NCI-H2081 (cell line): Measurements from ENCODE around the gene LRRC3B.
"Not testable (repeated sequence)": the region's sequence is repeated elsewhere in the genome, so short reads cannot be mapped to it uniquely, and the experiment has no call there.

Experiments
- DNase-seq, 2 experiments: peaks; one replicate each; lab custom pipeline; 2025; lab: John Stamatoyannopoulos, UW

LRRC3B gene, protein sequence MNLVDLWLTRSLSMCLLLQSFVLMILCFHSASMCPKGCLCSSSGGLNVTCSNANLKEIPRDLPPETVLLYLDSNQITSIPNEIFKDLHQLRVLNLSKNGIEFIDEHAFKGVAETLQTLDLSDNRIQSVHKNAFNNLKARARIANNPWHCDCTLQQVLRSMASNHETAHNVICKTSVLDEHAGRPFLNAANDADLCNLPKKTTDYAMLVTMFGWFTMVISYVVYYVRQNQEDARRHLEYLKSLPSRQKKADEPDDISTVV

DNA sequence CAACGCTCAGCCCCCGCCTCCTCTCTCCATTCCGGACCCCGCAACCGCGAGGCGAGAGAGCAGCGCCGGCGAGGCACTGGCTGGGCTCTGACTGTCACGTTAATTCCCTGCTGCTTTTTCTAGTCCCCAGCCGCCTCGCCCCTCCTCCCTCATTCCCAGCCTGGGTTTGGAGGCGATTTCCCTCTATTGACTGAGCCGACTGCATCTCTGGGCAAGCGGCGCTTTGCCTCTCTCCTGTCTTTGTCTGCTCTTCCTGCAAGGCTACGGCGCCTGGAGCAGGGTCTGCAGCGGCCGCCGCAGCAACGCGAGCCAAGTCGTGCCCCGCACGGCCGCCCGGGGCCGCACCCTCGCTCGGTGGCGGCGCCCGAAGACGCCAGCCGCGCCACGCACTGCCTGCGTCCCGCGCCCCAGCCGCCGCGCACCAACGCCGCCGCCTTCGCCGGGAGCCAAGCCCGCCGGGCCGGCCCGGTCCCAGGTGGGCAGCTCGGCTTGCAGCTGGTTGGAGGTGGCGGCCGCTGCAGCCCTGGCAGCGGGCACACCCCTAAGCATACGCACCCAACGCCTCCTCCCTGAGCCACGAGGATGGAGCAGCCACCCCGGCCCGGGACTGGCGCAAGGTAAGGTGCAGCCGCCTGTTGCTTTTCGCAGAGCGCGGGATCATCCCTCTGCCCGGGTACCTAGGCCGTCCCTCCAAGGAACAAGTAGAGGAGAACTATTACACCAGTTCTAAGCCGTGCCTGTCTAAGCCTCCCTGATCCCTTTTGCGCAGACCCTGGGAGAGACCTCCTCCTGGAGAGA, at the start of gene LRRC3B:
Gene LRRC3B, plus strand, starts transcription at position 152 of the 798 bp plus-strand sequence. CDS start 86,901 bp downstream, outside the sequence.
- DNase-seq, result peak in 1 of 2 experiments; percentile 5

DNA sequence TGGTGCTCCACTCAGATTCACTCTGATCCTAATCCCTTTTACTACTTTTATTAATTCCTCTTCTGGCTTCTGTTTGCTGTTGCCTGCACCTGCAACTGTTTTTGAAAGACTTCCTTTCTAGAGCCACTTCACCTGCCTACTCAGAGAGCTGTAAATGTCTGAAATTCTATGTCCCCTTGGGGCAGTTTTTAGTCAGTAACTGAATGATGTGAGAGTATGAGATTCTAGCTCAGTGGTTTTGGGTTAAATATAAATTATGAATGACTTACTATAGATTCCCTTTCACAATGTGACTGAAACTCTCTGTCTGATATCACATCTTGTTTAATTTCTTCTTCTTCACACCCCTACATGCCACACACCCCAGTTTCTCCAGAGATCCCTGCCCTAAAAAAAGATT, 47.8 kb upstream of the LRRC3B start:
- DNase-seq, result no peak

DNA sequence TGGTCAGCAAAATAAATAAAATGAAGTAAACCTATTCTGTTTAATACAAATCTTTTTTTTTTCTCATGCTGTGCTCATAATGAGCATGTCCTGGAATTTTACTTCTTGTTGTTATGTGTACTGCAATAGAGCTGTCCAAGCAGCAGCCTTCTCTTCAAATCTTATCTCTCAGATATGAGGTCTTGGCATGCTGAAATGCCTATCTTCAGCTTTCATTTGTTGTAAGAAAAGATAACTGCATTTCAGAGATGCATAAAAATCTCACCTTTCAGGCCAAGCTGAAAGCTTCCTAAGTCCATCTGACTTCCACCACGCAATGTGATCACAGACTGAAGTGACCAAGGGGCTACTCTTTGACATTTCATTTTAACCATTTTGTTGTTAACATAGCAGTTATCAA, 43.5 kb upstream of the LRRC3B start:
- DNase-seq, result no peak

DNA sequence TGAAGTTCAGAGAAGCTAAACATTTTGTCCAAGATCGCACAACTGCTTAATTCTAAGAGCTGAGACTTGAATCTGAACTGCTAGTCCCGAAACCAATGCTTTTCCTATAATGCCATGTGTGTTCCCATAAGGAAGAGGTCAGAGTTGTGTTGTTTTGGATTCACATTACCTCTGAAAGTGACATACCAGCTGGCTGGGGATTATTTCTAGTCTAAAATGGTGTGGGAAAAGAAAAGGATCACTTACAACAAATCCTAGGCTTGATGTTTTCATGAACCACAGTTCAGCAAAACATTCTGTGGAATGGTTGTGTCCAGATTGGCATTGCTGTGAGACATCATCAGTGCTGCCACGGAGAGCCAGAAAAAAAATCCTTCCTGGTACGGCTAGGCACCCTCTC, 35.0 kb upstream of the LRRC3B start:
- no peak for DNase-seq

DNA sequence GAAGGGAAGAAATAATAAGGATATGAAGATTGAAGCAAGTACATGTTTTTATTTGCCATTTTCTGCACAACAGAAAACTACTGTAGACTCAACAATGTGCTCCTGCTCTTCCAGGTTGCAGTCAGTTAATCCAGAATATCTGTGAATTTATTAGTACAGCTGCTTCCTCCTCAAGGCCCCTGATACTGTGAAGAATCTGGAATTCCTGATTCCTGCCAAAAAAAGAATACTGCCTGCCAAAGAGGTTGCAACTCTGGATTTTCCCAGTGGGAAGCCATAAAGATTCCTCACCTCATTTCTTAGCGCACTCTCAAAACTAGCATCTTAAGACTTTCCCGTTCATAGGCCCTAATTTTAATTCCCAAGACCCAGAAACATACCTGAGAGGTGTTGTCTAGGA, 33.6 kb upstream of the LRRC3B start:
- no peak for DNase-seq

DNA sequence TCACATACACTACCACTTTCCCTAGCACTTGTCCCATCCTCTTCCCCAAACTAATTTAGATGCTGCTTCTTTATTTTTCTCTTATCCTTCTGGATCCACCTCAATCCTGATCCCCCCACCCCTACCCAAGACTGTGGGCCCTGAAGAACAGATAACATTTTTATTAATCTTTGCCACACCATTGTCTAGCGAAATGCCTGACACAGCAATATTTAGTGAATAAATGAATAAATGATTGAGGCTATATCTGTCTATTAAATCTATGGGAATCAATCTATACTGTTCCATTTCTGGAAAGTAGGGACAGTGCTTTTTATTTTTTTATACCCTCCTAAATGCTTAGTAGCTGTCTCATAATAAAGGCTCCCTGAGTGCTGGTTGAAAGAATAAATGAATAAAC, 32.9 kb upstream of the LRRC3B start:
- no peak for DNase-seq

DNA sequence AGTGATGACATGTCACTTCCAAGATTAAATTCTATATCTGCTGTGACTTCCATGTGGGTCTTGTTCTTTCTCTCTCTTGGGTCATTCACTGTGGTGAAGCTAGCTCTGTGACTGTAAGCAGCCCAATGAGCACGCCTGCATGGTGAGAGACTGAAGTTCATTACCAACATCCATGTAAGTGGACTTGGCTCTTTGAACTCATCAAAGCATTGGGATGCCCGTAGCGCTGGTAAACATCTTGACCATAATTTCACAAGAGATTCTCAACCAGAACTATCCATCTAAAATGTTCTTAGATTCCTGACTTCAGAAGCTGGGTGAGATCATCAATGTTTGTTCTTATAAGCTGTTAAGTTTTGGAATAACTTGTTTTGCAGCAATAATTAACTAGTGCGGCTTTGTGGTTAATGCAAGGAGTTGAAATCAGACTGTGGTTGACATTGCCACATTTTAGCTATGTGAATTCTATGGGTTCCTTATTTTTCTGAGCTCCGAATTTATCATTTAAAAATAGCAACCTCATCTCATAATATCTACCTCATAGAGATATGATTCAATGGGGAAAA, 31.6 kb upstream of the LRRC3B start:
- no peak for DNase-seq

DNA sequence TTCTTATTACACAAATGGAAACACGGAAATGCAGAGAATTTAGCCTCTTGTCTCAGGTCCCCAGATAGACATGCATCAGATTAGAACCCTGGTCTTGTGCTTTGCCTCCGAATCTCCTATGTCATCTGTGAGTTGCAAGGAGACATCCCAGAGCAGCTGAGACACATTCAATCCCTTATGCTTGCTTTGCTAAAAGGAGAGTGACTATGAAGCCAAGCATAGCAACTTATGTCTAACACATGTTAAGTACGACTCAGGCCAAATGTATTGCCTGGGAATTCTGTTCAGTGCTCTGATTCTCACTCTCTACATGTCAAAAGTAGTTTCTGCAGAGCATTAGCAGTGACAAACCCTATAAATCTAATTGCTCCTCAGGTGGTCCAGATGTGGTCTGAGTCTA, 30.6 kb upstream of the LRRC3B start:
- DNase-seq, result no peak

DNA sequence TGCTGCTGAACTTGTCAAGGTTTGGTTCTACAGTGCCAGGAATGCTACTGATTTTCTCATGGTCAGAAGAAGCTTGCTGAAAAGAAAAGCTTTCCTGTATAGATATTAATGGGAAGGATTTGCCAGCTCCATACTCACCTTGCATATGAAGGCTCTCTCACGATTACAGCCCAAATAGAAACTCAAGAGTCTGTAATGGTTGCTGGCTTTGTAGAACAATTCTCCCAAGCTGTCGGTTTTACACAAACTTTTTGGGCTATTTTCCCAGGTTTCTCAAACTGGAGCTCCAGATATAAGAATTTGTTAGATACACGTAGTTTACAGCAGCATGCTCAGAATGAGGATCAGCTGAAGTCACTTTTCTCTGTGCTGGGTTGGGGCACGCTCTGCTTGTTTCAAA, 30.1 kb upstream of the LRRC3B start:
- DNase-seq, result no peak

DNA sequence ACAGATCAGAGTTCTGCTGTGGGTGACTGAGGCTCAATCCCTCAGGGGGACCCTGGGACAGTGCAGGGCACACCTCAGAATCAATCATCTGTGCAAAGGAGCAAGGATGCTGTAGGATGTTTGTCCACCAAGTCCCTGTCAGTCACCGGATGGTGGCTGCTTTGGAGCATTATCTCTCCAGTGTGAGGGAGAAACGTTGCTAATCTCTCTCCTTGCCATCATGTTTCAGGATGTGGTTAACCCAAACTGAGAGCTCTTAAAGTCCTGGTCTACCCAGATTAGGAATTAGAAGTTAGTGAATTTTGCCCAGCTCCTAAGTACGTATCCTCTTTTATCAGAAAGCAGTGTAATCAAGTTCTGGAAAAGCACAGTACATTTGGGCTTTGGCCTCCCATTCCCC, 26.2 kb upstream of the LRRC3B start:
- DNase-seq, result no peak

DNA sequence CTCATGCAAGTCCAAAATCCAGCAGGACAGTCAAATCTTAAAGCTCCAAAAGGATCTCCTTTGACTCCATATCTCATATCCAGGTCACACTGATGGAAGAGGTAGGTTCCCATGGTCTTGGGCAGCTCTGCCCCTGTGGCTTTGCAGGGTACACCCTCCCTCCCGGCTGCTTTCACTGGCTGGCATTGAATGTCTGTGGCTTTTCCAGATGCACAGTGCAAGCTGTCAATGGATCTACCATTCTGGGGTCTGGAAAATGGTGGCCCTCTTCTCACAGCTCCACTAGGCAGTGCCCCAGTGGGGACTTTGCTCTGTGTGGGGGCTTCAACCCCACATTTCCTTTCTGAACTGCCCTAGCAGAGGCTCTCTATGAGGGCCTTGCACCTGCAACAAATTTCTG, 19.3 kb upstream of the LRRC3B start:
- DNase-seq, result not testable (repeated sequence)

DNA sequence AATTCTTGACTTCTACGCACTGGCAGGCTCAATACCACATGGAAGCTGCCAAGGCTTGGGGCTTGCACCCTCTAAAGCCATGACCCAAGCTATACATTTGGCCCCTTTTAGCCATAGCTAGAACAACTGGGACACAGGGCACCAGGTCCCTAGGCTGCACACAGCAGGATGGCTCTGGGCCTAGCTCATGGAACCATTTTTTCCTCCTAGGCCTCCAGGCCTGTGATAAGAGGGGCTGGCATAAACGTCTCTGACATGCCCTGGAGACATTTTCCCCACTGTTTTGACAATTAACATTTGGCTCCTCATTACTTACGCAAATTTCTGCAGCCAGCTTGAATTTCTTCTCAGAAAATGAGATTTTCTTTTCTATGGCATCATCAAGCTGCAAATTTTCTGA, 18.8 kb upstream of the LRRC3B start:
- DNase-seq, result not testable (repeated sequence)

DNA sequence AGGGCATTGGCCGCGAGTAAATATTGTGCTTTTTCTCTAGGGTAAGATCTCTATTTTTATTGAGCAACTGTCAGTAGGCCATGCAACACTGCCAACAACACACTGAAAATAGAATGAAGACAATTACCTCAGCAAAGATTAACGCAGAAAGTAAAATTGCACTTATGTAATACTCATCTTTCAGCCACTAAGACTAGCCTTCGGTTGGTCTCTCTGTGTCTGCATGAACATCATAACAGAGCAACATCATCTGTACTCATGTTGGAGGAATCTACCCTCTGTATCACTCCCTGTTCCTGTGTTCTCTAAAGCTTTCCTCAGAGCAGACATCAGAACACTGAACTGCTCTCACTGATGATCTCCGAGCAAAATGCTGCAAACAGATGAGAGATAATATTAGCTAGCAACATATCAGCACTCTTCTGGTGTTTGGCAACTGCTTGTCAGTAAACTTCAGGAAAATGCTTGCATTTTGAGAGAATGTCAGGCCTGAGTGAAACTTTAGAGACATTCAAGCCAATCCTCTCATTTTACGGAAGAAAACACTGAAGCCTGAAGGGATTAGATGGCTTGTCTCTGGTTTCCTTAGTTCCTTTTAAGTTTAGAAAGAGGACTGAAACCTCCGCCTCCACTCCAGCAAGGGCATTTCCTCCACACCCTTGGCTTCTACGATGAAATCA, 8.4 kb upstream of the LRRC3B start:
- no peak for DNase-seq

DNA sequence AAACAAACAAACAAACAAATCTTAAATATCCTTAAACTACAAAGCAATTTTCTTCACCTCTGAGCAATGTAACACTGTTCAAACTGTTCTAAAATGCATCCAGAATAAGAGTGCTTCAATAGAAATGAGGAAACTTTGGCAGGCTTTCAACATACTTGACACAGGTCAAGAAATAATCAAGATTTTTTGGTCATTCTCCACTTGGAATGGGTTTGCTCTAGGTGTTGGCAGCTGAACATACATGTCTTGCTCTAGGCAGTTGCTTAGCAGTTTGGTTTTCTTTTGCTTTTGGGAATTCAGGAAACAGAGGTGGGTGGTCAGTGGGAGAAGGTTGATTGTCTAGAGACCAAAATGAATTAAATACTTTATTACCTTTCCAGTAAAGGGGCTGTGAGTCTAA, 1.4 kb upstream of the LRRC3B start:
- no peak for DNase-seq

DNA sequence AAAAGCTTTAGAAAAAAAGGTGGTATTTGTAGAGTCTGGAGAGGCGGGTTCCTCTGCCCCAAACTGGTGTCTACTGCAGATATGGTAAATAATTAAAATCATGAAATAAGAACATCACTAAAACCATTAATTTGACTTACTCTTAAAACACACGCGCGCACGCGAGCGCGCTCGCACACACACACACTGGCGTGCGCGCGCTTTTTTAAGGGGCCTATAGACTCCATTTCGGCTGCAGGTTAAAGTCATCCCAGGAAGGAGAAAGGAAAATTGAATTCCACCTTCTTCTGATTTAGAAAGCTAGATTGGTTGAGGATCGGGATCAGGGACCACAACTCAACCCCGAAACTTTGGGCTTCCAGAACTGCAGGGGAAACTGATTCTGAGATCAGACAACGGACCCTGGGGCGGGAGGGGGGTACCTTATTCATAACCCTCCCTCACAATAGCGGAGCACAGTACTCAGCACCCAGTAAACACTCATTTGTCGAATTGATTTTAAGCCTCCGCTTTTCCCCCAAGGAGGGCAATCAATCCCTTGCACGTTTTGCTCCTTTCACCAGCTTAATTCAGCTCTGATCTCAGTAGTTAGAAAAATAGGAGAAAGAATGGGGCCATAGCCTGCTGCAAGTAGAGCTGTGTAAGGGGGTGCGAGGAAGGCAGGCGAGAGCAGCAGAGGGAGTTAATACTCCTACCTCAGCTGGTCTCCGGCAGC, 509 bp upstream of the LRRC3B start:
- DNase-seq, result no peak

DNA sequence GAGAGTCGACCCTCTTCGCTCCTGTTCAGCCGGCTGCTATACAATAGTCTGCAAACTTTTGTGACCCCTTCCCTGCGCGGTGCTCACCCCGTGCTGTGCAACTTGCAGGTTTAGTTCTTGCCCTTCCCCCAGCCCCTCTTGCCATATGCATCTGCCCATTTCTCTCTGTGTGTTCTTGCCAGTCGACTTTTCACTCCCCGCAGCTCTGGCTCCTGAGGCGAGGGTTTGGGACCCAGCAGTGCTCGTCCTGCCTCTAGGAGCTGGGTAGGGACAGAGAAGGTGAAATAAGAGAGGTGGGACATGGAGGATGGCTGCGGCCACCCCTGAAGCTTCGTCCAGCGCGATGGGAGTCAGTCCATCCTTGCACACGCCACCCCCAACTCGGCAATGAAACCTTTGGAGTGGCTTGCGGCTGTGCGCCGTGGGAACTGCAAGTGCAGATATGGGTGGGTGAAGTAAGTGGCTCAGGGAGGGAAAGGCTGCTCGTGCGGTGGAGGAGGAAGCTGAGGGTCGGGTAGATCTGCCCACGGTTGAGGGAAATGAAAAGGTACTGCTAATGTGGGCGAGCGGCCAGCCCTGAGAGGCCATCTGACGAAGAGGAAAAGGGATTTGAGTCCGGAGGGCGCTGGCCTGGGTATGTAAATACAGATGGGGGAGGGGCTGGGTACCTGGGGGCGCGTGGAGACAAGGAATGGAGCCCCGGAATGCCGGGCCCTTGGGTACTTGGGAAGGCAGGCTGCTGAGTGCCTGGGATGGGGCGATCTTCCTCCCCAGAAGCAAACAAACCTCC, 1.0 kb downstream of the LRRC3B start:
- DNase-seq, result no peak

DNA sequence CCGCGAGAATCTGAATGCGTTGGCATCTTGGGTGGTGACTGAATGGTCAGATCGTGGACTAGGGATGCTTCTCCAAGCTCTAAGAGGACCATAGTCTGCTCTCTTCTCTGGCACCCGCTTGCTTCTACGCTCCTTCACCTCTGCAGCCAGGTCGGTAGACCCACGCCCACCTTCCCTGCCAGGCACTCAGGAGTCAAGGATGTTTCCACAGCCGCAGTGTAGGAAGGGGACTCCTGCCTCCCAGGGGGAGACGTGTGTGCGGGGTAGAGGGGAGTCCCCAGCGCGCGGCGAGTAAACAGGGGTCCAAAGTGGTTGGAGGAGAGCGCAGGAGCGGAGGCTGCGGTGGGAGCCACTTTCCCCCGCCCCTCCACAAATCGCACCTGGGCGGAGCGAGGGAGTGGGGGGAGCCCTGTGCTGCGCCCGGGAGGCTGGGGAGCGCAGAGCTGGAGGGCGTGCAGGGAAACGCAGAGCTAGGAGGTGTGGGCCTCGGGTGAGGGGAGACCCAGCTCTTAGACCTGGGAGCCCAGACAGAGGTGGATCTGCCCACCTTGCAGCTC, 1.7 kb downstream of the LRRC3B start:
- no peak for DNase-seq

DNA sequence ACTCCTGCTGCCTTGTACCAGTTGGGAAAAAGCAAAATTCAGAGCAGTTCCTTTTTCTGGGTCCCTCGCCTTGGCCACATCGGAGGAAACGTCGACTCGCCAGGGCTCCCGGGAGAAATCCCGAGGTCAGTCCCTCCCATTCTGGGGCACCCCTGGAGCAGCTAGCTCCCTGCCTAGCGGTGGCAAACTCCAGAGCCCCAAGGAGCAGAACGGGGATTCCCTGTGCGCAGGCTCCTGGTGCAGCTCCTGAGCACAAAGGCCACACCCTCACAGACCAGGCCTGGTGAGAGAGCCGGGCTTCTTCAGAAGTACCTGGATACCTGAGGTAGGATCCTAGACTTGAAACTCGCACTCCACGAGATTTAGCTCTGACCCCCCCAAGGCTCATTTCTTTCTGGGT, 2.6 kb downstream of the LRRC3B start:
- DNase-seq, result no peak

DNA sequence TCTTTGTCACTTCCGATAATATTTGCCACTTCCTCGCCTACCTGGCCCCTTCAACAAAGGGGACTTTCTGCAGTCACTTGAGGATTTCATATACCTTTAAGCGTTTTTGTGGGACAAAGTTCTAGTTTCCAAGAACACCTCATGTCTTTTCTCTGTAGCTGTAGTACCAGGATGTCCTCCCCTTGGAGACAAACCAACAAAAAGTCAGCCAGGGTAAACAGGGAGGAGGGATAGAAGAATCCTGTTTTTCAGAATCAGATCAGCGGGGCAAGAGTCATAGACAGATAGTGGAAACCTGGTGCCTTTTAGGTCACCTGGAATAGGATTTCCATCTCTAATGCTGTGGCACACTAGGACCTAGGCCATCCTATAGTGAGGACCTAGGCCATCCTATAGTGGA, 4.5 kb downstream of the LRRC3B start:
- DNase-seq, result no peak

DNA sequence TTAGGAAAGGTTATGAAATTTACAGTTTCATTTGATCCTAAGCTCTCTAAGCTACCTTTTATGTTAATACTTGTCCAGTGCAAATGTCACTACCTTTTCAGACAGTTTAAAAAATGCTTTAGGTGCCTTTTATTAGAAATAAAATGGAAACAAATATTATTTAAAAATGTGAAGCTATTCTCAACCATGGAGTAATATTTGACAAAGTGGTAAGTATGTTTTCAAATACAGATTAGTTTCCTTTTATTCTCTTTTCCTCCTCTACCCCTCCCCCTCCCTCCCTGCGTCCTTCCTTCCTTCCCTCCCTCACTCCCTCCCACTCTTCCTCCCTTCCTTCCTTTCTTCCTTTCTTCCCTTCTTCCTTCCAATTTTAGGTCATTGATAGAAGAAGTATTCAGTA, 6.3 kb downstream of the LRRC3B start:
- no peak for DNase-seq
